NCI-H2227 treated with DMSO at 0.1 percent for 48 hours (cell line): ENCODE results near the gene ETV1.

ENCODE experiments used
- DNase-seq: peaks from one replicate; lab custom pipeline; 2025; lab: John Stamatoyannopoulos, UW

ETV1 gene

GRCh38 chr7:13989126-13989948 lies at the start of gene ETV1:
TSS of gene ETV1 (minus strand) at chr7:13989666. CDS start at chr7:13989052, 614 bp downstream.
- peak; percentile 62 for DNase-seq

- no peak for DNase-seq
These were observed 34.9 kb upstream of the ETV1 start for GRCh38 chr7:14024406-14024805.

GRCh38 chr7:14023838-14024237 lies 34.4 kb upstream of the ETV1 start:
- no peak for DNase-seq

GRCh38 chr7:14023342-14023741 lies 33.9 kb upstream of the ETV1 start:
- DNase-seq, result no peak

GRCh38 chr7:14021069-14021468 lies 31.6 kb upstream of the ETV1 start:
- DNase-seq, result no peak

- no peak for DNase-seq
These were observed 31.0 kb upstream of the ETV1 start for GRCh38 chr7:14020339-14020900.

GRCh38 chr7:14018751-14019150 lies 29.3 kb upstream of the ETV1 start:
- no peak for DNase-seq

GRCh38 chr7:14016950-14017349 lies 27.5 kb upstream of the ETV1 start:
- DNase-seq, result no peak

GRCh38 chr7:14013898-14014297 lies 24.4 kb upstream of the ETV1 start:
- no peak for DNase-seq

GRCh38 chr7:14009453-14010418 lies 20.3 kb upstream of the ETV1 start:
- DNase-seq, result no peak

- no peak for DNase-seq
These were observed 11.7 kb upstream of the ETV1 start for GRCh38 chr7:14001139-14001538.

- no peak for DNase-seq
These were observed 10.8 kb upstream of the ETV1 start for GRCh38 chr7:14000247-14000646.

GRCh38 chr7:13998866-13999265 lies 9.4 kb upstream of the ETV1 start:
- DNase-seq, result no peak

- DNase-seq, result no peak
These were observed 3.1 kb upstream of the ETV1 start for GRCh38 chr7:13992596-13992964.

- no peak for DNase-seq
These were observed 2.5 kb upstream of the ETV1 start for GRCh38 chr7:13991791-13992595.

- peak; percentile 96 for DNase-seq
These were observed 1.7 kb upstream of the ETV1 start for GRCh38 chr7:13990984-13991790.

- DNase-seq, result peak; percentile 69
These were observed 985 bp upstream of the ETV1 start for GRCh38 chr7:13990319-13990983.

- DNase-seq, result peak; percentile 32
These were observed 461 bp upstream of the ETV1 start for GRCh38 chr7:13989949-13990305.

- DNase-seq, result peak; percentile 21
These were observed 738 bp downstream of the ETV1 start for GRCh38 chr7:13988731-13989125.

- DNase-seq, result no peak
These were observed 1.4 kb downstream of the ETV1 start for GRCh38 chr7:13988065-13988464.
